Suppressor macrophage treated with lipopolysaccharide for 1 hour (primary cell): ENCODE results near the gene TBX4.
"Not testable (repeated sequence)": the region's sequence is repeated elsewhere in the genome, so short reads cannot be mapped to it uniquely, and the experiment has no call there.

Experiments used
- DNase-seq, 3 donors: peaks; one replicate each; pipeline ENCODE4 v3.0.0-alpha.2; 2020 to 2022

The TBX4 gene

DNA sequence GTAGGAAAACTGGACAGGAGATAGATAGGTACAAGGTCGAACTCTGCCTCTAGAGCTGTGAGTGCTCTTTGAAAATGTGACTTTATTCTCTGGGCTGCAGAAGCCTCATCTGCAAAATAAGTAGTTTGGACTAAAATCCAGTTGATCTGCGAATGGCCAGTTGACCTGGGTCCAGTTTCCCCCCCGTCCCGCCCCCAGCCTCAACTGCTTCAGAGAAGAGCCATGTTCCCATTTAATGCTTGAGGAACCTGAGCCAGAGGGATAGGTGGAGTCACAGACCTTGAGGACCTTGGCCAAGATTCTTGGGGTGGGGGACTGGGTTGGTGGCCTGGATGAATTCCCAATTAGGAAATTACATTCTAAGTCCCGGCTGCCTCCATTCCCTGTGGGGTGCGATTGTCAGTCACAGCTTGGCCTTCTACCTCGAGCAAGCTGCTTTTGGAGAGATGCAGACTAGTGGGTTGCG, 38.5 kb upstream of the TBX4 start:
- DNase-seq = no peak

DNA sequence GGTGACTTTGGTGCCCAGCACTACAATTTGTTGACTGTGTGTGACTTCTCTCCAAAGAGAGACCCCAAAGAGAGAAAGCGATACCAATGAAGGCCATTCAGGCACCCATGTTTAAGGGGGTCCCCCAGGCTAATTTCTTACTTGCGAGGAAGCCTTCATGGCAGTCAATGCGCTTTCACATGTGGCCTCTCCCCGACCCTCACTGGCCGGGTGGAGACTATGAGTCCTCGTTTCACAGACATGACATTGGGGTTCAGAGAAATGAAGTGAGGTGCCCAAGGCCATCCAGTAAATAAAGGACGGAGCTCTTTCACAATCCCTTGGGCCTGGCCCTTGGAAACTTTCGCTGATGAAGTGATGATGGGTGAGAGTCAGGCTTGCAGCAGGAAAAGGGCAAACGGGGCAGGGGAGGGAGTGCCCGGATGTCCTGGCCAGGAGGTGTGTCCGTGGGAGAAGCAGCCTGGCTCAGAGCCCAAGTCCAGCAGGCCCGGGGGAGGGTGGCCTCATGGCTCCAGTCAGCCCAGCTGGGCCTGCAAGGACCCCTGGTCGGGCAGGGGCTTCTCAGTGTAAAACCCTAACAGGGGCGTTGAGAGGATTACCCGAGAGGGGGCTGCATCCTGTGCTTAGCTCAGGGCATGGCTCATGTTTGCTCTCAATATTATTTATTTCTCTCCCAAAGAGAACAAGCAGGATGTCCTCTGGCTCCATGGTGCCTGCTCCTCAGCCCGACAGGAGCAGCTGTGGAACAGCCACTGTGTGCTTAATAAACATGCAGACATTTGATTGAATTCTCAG, 37.9 kb upstream of the TBX4 start:
- no peak for DNase-seq

DNA sequence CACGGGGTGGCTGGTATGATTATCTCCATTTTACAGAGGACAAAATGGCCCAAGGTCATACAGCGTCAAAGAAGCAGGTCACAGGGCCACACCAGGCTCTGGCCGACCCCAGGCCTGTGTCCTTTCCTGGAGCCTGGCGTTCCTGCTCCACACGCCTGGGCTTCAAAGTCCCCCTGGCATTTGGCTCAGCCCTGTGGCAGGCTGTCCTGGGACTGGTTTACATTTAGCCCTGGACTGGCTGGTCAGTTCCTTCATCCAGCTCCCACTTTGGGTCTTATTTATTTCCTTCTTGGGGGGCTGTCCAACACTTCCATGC, 37.3 kb upstream of the TBX4 start:
- DNase-seq = no peak

DNA sequence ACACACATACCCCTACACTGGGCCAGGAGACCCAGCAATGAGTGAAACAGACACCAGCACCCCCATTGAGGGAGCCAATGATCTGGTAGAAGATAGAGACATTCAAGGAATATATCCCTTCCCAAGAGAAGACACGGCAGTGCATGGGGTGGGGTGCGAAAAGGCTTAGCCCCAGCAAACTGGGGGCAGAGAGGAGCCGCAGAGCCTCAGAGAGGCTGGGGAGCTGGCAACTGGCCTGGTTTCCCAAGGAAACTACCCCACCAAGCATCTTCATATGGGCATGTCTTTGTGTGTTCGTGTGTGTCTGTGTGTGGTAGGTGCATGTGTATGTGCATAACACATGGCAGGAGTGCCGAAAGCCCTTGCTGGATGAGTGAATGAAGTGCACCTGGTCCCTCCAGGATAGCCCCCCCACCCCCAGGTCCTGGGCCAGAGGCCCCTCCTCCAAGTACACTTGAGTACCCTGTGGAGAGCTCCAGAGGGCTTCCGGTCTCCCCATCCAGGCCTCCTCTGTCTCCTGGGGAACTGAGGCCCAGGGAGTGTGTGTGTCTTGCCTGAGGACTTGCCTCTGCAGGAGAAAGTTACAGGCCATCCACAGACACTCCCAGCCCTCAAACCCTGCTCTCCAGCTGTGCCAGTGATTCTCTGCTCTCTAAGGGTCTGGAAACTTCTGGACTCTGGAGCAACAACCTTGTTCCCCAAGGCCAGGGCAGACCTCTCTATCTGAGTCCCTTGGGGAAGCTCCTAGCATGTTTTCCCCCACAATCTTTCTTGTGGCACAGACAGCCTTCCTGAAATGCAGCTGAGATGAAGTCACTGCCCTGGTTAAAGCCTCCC, 36.6 kb upstream of the TBX4 start:
- no peak for DNase-seq

DNA sequence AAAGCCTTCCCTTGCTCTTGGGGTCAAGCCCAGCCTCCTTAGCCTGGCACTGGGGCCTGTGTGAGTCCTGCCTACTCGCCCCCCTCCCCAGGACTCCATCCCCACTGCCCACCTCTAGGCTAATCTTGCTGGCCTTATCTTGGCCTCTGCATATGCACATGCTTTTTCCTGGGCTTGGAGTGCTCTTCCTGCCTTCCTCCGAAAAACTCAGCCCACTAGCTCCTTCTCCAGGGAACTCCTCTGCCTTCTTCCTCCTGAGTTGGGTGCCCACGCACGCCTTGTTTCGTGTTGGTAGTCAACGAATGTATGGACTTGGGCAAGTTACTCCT, 36.0 kb upstream of the TBX4 start:
- DNase-seq = no peak

DNA sequence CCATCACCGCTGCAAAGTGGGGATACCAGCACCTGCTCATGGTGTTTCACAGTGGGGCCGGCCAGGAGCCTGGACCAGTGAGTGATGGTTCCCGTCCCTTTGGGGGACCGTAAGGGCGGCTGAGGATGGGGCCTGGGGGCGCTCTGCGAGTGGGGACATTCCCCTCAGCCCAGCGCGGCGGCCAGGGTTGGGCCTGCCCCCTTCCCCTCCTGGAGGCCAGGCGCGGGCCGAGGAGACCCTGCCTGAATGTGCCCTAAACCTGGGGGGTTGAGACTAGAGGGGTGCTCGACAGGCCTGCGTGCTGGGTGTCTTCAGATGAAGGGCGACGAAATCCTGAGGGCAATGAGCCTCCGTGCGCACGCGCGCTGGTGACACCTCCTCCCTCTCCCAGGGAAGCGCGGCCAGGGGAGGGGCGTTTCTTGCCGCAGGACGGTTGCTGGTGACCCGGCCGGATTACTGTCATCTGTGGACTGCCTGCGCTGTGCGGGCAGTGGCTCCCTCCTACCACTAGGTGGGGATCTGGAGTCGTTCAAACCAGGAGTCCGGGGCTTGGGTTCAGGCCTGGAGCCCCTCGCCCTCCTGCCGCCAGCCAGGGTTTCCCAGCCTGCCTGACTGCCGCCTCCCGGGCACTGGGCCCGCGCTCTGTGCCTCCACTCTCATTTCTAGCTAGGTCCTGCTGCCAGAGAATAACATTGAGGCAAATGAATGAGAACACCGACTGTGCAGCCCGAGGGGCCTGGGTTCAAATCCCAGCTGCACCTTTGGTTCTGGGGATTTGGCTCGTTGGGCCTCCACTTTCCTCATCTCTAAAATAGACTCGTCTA, 35.5 kb upstream of the TBX4 start:
- peak; percentile 85 to 88 (median 86) for DNase-seq

DNA sequence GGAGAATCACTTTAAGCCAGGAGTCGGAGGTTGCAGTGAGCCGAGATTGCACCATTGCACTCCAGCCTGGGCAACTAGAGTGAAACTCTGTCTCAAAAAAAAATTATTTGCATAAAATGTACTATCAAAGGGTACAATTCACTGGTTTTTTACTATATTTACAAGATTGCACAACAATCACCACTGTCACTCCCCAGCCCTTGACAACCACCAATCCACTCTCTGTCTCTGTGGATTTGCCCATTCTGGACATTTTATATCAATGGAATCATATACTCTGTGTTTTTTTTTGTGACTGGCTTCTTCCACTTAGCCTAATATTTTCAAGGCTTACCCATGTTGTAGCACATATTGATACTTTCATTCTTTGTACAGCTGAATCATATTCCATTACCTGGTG, 33.8 kb upstream of the TBX4 start:
- DNase-seq = peak in 2 of 3 donors; percentile 48 to 68

DNA sequence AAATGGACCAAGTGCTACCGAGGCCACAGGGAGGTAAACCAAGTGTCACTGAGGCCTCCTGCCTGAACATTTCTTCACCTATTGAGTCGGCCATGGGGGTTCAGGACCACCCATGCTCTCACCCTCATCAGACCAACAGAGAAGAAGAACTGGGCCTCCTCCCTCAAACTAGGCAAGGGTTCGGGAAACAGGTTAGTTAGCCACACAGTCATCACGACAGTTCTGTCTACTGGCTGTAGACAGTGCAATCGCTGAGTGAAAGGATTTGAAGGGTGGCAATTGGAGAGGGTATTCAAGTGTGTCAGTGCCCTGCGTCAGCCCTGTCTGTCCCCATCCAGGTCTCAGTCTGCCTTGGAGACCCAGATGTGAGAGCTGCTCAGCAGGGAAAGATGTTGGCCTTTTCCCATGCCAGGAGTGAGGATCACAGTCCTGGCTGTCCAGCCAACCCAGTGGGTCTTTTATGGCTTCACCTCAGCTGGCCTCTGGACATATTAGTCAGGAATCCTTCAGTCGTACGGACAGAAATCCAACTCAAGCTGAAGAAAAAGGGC, 32.7 kb upstream of the TBX4 start:
- no peak for DNase-seq

DNA sequence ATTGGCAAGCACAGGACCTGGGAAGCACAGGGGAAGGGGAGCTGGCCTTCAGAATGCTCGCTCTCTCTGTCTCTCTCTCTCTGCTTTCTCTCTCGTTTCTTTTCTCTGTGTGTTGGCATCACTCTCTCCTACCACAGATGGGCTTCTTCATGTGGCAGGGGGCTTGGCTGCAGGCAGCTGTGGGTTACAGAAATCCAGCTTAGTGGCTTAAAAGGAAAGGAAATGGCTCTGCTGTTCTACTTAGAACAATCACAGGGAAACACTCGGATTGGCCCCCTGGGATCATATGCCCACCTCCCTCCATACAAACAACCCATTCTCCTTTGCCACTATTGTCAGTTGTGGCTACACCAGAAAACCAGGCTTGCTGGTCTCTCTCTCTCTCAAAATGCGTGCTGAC, 32.2 kb upstream of the TBX4 start:
- no peak for DNase-seq

DNA sequence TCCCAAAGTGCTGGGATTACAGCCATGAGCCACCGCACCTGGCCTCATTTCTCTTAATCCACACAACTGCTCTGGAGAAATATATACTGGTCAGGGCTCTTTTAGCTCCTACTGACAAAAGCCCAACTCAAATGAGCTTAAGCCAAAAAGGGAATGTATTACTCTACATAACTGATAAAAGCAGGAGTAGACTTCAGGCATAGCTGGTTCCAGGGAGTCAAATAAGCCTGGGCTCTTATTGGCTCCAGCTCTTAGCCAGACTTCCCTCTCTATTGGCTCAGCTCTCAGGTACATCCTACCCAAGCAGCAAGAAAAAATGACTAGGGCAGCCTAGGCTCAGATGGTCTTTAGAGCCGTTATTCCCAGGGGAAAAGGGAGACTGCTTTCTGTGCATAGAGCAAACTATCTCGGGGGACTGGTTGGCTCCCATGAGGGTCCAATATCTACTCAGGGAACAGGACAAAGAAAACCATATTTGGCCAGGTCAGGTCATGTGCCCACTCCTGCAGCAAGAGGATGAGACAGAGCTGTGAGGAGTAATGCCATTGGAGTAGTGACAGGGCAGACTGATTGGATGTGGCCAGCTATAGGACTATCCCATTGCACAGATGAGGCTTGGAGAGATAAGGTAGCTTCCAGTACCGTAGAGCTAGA, 31.4 kb upstream of the TBX4 start:
- no peak for DNase-seq

DNA sequence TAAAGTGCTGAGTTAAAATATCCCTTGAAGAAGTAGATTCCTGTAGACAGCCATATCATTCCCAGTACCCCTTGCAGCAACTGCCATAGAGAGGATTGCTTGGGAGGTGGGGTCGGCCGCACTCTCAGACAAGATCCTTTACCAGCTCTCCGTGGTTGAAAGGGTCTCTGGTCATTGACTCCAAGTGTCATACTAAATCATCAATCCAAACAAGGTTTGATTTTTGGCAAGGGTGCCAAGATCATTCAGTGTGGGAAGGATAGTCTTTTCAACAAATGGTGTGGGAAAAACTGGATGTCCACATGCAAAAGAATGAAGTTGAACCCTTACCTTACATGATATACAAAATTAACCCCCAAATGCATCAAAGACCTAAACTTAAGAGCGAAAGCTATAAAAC, 30.8 kb upstream of the TBX4 start:
- no peak for DNase-seq

DNA sequence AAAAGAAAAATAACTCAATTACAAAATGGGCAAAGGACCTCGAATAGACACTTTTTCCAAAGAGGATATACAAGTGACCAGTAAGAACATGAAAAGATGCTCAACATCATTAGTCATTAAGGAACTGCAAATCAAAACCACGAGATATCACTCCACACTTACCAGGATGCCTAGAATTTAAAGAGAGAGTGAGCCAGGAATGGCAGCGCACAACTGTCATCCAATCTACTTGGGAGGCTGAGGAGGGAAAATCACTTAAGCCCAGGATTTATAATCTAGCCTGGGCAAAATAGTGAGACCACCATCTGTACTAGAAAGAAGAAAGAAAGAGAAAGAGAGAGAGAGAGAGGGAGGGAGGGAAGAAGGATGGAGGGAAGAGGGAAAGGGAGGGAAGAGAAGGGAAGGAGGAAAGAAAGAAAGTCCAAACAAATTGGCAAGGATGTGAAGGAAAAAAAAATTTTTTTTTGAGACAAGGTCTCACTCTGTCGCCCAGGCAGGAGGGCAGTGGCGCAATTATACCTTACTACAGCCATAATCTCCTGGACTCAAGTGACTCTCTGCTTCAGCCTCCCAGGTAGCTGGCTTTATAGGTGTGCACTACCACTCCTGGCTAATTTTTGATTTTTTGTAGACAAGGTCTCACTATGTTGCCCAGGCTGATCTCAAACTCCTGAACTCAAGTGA, 30.0 kb upstream of the TBX4 start:
- DNase-seq = no peak

DNA sequence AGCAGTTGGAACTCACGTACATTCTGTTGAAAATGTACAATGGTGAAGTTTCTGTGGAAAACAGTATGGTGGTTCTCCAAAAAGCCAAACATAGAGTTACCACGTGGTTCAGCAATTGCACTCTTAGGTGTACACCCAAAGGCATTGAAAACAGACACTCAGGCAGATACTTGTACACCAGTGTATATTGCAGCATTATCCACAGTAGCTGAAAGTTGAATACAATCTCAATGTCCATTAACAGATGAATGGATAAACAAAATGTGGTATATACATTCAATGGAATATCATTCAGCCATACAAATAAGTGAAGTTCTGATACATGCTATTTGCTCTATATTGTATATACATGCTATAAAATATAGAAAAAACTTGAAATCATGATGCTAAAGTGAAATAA, 29.4 kb upstream of the TBX4 start:
- DNase-seq = no peak

DNA sequence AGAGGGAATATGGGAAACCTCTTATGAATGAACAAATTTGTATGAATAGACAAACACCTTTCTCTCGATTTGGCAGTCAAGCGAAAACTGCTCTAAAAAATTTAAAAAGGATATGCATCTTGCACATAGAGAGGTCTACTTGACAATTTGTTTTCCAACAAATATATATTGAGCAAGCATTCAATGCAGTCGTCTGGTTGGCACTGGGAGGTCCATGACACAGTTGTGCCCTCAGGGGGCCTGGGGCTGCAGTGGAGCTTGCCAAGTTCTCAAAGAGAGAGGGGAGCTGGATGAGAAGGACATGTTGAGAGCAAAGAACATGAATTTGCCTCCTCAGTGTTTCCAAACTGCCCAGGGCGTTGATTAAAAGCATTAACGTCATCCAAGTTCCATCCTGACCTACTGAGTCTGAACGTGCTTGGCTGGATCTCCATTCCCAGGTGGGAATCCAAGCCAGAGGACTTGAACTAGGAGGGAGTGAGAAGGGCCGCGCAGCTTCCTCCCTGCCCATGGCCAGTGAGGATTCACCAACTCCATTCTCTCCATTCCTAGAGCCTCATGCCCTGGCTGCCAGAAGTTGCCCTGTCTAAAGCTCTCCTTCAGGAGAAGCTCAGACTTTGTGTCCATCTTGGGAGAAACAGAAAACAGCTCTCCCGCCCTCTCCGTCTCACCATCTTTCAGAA, 28.1 kb upstream of the TBX4 start:
- no peak for DNase-seq

DNA sequence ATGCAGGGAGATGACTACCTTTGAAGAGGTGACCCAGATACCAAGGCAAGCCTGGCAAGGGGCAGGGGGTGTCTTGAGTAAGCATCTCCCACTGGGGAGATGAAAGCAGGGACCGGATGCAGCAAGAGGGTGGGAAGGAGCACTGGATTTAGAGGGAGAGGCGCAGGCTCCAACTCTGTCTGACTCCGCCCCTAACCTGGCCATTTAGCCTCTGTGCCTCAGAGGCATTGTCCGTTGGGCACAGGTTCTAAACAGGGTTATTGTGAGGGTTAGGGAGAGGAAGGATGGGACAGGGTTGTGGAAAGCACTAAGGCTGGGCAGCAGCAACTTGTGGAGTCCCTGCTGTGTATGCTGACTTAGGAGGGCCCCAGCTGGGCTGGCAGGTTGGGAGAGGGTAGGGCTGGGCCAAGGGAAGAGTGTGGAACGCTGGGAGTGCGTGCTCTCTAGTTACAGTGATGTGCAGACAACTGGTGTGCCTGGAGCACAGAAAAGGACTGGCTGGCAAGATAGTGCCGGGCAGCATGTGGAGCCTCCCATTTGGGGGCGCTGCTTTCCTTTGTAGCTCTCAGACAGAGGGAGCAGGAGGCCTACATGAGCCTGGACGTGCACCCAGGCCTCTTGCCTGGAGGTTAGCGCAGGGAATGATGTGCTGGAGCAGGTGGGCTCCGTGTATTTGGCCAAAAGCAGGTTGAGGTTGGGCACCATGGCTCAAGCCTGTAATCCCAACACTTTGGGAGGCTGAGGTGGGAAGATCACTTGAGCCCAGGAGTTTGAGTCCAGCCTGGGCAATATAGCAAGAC, 26.3 kb upstream of the TBX4 start:
- no peak for DNase-seq

DNA sequence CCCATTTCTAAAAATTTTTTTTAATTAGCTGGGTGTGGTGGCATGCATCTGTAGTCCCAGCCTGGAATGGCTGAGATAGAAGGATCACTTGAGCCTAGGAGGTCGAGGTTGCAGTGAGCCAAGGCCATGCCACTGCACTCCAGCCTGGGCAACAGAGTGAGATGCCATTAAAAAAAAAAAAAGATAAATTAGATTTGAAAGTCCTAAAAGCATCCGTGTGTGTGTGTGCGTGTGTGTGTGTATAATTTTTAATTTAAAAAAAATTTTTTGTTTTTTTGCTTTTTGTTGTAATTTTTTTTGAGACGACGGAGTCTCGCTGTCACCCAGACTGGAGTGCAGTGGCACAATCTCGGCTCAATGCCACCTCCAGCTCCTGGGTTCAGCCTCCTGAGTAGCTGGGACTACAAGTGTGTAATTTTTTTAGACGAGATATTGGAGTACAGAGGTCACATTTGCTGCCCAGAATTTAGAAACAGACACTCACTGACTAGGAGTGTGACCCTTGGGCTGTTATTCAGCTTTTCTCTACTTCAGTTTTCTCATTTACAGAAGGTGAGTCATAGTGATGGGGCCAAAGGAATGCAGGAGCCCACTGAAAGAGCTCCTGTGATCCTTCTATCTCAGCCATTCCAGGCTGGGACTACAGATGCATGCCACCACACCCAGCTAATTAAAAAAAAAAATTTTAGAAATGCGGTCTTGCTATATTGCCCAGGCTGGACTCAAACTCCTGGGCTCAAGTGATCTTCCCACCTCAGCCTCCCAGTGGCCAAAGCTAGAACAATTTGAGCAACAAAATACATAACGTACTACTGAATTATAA, 25.5 kb upstream of the TBX4 start:
- no peak for DNase-seq

DNA sequence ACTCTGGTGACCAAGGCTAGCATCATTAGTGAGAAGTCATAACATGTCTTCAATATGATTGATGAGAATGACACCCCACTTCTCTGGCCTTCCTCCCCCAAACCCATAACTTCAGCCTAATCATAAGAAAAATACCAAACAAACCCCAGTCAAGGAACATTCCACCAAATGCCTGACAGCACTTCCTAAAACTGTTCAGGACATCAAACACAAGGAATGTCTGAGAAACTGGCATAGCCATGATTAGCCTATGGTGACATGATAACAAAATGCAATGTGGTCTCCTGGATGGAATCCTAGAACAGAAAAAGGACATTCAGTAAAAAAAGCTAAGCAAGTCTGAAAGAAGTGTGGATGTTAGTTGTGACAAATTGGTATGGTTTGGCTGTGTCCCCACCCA, 24.7 kb upstream of the TBX4 start:
- DNase-seq = no peak

DNA sequence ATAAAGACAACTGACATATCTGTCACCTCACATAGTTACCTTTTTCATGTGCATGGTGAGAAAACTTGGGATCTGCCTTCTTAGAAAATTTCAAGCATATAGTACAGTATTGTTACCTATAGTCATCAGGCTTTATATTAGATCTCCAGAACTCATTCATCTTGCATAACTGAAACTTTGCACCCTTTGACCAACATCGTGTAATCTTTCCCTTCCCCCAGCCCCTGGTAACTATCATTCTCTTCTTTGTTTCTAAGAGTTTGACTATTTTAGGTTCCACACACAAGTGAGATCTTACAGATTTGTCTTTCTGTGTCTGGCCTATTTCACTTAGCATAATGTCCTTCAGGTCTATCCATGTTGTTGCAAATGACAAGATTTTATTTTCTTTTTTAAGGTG, 22.9 kb upstream of the TBX4 start:
- DNase-seq = no peak

DNA sequence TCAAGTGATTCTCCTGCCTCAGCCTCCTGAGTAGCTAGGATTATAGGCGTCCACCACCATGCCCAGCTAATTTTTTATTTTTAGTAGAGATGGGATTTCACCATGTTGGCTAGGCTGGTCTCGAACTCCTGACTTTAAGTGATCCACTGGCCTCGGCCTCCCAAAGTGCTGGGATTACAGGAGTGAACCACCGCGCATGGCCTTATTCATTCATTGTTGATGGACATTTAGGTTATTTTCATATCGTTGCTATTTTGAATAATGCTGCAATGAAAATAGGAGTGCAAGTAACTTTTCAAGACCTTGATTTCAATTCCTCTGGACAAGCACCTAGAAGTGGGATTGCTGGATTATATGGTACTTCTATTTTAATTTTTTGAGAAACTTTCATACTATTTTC, 22.4 kb upstream of the TBX4 start:
- DNase-seq = not testable (repeated sequence)
